WTC11 (cell line): Measurements from ENCODE around the gene WDR91.
"Not testable (repeated sequence)": the region's sequence is repeated elsewhere in the genome, so short reads cannot be mapped to it uniquely, and the experiment has no call there.

Experiments used
- ATF1 ChIP-seq: sonication (generic); formaldehyde crosslinking; IDR thresholded peaks from 2 replicates; pipeline ENCODE4 v1.8.1; 2023; ENCODE audit warnings: mild to moderate bottlenecking, moderate library complexity, missing genetic modification reagents
- ATF2 ChIP-seq: sonication (generic); formaldehyde crosslinking; IDR thresholded peaks from 2 replicates; pipeline ENCODE4 v1.8.1; 2022; ENCODE audit warnings: low read depth, missing genetic modification reagents, borderline replicate concordance
- CREB1 ChIP-seq: sonication (generic); formaldehyde crosslinking; IDR thresholded peaks from 2 replicates; pipeline ENCODE4 v1.8.0; 2023; ENCODE audit warnings: mild to moderate bottlenecking, missing genetic modification reagents
- FOXJ3 ChIP-seq: sonication (generic); formaldehyde crosslinking; IDR thresholded peaks from 2 replicates; pipeline ENCODE4 v1.9.0; 2021; ENCODE audit warnings: missing genetic modification reagents, mild to moderate bottlenecking, borderline replicate concordance
- HMGA2 ChIP-seq: fragments of 250-450 bp; sonication (Bioruptor Pico); IDR thresholded peaks from 2 replicates; pipeline ENCODE4 v1.4.0; 2021; ENCODE audit warnings: mild to moderate bottlenecking, moderate library complexity
- MYBL2 ChIP-seq: sonication (generic); formaldehyde crosslinking; IDR thresholded peaks from 2 replicates; pipeline ENCODE4 v1.8.1; 2023; ENCODE audit warnings: mild to moderate bottlenecking, moderate library complexity, missing genetic modification reagents
- TEAD1 ChIP-seq: sonication (generic); formaldehyde crosslinking; IDR thresholded peaks from 2 replicates; pipeline ENCODE4 v1.8.0; 2022; ENCODE audit warnings: mild to moderate bottlenecking, missing genetic modification reagents
- USF2 ChIP-seq: sonication (generic); formaldehyde crosslinking; IDR thresholded peaks from 2 replicates; pipeline ENCODE4 v1.8.1; 2023; ENCODE audit warnings: mild to moderate bottlenecking, missing genetic modification reagents, moderate library complexity
- ZNF317 ChIP-seq: sonication (generic); formaldehyde crosslinking; IDR thresholded peaks from 2 replicates; pipeline ENCODE4 v1.8.1; 2023; ENCODE audit warnings: low read depth, mild to moderate bottlenecking, moderate library complexity, missing genetic modification reagents, borderline replicate concordance
- TF ChIP-seq, protein P1 (sequence below): fragments of 200-600 bp; IDR thresholded peaks from 2 replicates; pipeline ENCODE4 v1.8.0; 2022; ENCODE audit warnings: antibody characterized with exemption
- TF ChIP-seq, protein P2 (sequence below): sonication (generic); formaldehyde crosslinking; IDR thresholded peaks from 2 replicates; pipeline ENCODE4 v1.8.0; 2022; ENCODE audit warnings: mild to moderate bottlenecking, missing genetic modification reagents
- TF ChIP-seq, protein P3 (sequence below): sonication (generic); formaldehyde crosslinking; conservative IDR thresholded peaks from 2 replicates; pipeline ENCODE4 v1.8.1; 2022; ENCODE audit warnings: mild to moderate bottlenecking, missing genetic modification reagents

DNA sequence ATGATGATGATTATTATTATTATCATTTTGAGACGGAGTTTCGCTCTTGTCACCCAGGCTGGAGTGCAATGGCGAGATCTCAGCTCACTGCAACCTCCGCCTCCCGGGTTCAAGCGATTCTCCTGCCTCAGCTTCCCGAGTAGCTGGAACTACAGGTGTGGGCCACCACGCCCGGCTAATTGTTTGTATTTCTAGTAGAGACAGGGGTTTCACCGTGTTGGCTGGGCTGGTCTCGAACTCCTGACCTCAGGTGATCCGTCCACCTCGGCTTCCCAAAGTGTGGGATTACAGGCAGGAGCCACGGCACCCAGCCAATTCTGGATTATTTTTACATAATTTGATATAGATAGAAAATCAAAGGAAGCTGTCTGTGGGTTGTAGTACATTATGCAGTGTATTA lies 22.8 kb upstream of the WDR91 start:
- TF ChIP-seq, protein P1, sequence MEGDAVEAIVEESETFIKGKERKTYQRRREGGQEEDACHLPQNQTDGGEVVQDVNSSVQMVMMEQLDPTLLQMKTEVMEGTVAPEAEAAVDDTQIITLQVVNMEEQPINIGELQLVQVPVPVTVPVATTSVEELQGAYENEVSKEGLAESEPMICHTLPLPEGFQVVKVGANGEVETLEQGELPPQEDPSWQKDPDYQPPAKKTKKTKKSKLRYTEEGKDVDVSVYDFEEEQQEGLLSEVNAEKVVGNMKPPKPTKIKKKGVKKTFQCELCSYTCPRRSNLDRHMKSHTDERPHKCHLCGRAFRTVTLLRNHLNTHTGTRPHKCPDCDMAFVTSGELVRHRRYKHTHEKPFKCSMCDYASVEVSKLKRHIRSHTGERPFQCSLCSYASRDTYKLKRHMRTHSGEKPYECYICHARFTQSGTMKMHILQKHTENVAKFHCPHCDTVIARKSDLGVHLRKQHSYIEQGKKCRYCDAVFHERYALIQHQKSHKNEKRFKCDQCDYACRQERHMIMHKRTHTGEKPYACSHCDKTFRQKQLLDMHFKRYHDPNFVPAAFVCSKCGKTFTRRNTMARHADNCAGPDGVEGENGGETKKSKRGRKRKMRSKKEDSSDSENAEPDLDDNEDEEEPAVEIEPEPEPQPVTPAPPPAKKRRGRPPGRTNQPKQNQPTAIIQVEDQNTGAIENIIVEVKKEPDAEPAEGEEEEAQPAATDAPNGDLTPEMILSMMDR: not testable (repeated sequence)
- TF ChIP-seq ATF2 (CRISPR knock-in tag); USF2 (CRISPR knock-in tag); MYBL2 (CRISPR knock-in tag); FOXJ3 (CRISPR knock-in tag); ATF1 (CRISPR knock-in tag); CREB1; TEAD1 (CRISPR knock-in tag); ZNF317; HMGA2 (CRISPR knock-in tag): not testable (repeated sequence)
- TF ChIP-seq, protein P2, sequence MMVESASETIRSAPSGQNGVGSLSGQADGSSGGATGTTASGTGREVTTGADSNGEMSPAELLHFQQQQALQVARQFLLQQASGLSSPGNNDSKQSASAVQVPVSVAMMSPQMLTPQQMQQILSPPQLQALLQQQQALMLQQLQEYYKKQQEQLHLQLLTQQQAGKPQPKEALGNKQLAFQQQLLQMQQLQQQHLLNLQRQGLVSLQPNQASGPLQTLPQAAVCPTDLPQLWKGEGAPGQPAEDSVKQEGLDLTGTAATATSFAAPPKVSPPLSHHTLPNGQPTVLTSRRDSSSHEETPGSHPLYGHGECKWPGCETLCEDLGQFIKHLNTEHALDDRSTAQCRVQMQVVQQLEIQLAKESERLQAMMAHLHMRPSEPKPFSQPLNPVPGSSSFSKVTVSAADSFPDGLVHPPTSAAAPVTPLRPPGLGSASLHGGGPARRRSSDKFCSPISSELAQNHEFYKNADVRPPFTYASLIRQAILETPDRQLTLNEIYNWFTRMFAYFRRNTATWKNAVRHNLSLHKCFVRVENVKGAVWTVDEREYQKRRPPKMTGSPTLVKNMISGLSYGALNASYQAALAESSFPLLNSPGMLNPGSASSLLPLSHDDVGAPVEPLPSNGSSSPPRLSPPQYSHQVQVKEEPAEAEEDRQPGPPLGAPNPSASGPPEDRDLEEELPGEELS (CRISPR knock-in tag): not testable (repeated sequence)
- TF ChIP-seq, protein P3, sequence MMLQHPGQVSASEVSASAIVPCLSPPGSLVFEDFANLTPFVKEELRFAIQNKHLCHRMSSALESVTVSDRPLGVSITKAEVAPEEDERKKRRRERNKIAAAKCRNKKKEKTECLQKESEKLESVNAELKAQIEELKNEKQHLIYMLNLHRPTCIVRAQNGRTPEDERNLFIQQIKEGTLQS: not testable (repeated sequence)
